Activated naive CD4-positive, alpha-beta T cell treated with anti-CD3 and anti-CD28 coated beads, Interleukin-2, amount 10 ng/mL, durations not matched to agents 7 days and 5 days (primary cell): Measurements from ENCODE around the gene BICC1.

Source experiments
- CTCF ChIA-PET: fragments of 350-600 bp; sonication (Branson Sonifier 250); formaldehyde crosslinking; loops from one replicate; lab custom pipeline; 2021; ENCODE audit warnings: antibody characterized with exemption; lab: Charles Lee
- DNase-seq: peaks from one replicate; pipeline ENCODE4 v3.0.0-alpha.2; 2020
- H3K27ac Mint-ChIP-seq: one replicate; pipeline ENCODE4 v1.8.0; 2021; ENCODE audit warnings: mild to moderate bottlenecking, moderate library complexity, mixed read lengths
- H3K27me3 Mint-ChIP-seq: one replicate; pipeline ENCODE4 v1.8.0; 2021; ENCODE audit warnings: mild to moderate bottlenecking, mixed read lengths
- H3K36me3 Mint-ChIP-seq: one replicate; pipeline ENCODE4 v1.8.0; 2021; ENCODE audit warnings: mixed read lengths
- H3K4me1 Mint-ChIP-seq: one replicate; pipeline ENCODE4 v1.8.0; 2021; ENCODE audit warnings: mixed read lengths
- H3K4me3 Mint-ChIP-seq: one replicate; pipeline ENCODE4 v1.8.0; 2021; ENCODE audit warnings: mild to moderate bottlenecking, moderate library complexity, mixed read lengths
- H3K9me3 Mint-ChIP-seq: one replicate; pipeline ENCODE4 v1.8.0; 2021; ENCODE audit warnings: mixed read lengths

Gene BICC1

GRCh38 chr10:58508316-58508715 lies 4.4 kb upstream of the BICC1 start:
- Mint-ChIP-seq H3K9me3 (no peaks in the 10 kb centered on the region), H3K27ac (no peak overlapping the region), H3K36me3 (no peaks in the 10 kb centered on the region), H3K4me1 (peaks cover 4% of the 10 kb centered on the region), H3K4me3 (no peak overlapping the region), H3K27me3 (peaks cover 12% of the 10 kb centered on the region)
- DNase-seq = no peak
- CTCF ChIA-PET = no interaction called here

GRCh38 chr10:58511765-58512490 lies 744 bp upstream of the BICC1 start:
- Mint-ChIP-seq H3K36me3 (no peaks in the 10 kb centered on the region), H3K27ac (no peak overlapping the region), H3K9me3 (no peaks in the 10 kb centered on the region), H3K4me1 (peaks cover 7% of the 10 kb centered on the region), H3K27me3 (peaks cover 18% of the 10 kb centered on the region), H3K4me3 (peak overlapping the region; percentile 58)
- CTCF ChIA-PET = interaction anchor here (0.8 to 1.6 kb wide), 2 partner anchors 19 to 218 kb away, joined by 3 read pairs; no protein-coding TSS in a partner anchor
- no peak for DNase-seq

GRCh38 chr10:58513188-58514110 lies 777 bp downstream of the BICC1 start:
- H3K36me3 Mint-ChIP-seq = no peaks in the 10 kb centered on the region
- CTCF ChIA-PET = interaction anchor here (1.6 kb wide), 1 partner anchor 18 kb away, joined by 3 read pairs; no protein-coding TSS in a partner anchor
- DNase-seq = no peak

GRCh38 chr10:58514111-58514770 lies 1.6 kb downstream of the BICC1 start:
- Mint-ChIP-seq H3K27ac (no peak overlapping the region), H3K27me3 (peaks cover 24% of the 10 kb centered on the region), H3K9me3 (no peaks in the 10 kb centered on the region), H3K4me1 (peaks cover 7% of the 10 kb centered on the region), H3K36me3 (no peaks in the 10 kb centered on the region), H3K4me3 (no peak overlapping the region)
- CTCF ChIA-PET = no interaction called here
- DNase-seq = no peak

More at GRCh38 chr10:58513188-58514110, 777 bp downstream of the BICC1 start:
- H3K27ac Mint-ChIP-seq = no peak overlapping the region
- H3K4me1 Mint-ChIP-seq = peaks cover 7% of the 10 kb centered on the region
- peak overlapping the region; percentile 46 for H3K4me3 Mint-ChIP-seq
- peaks cover 17% of the 10 kb centered on the region for H3K27me3 Mint-ChIP-seq
- H3K9me3 Mint-ChIP-seq = no peaks in the 10 kb centered on the region

- no peak for DNase-seq
- peaks cover 24% of the 10 kb centered on the region for H3K27me3 Mint-ChIP-seq
- H3K4me3 Mint-ChIP-seq = no peak overlapping the region
- no peaks in the 10 kb centered on the region for H3K36me3 Mint-ChIP-seq
- H3K27ac Mint-ChIP-seq = no peak overlapping the region
- no peaks in the 10 kb centered on the region for H3K9me3 Mint-ChIP-seq
- CTCF ChIA-PET = interaction anchor here (1.2 kb wide), 1 partner anchor 215 kb away, joined by 3 read pairs; no protein-coding TSS in a partner anchor
- peaks cover 7% of the 10 kb centered on the region for H3K4me1 Mint-ChIP-seq
Observed at GRCh38 chr10:58515291-58515941, 2.7 kb downstream of the BICC1 start.

GRCh38 chr10:58516119-58516518 lies 3.4 kb downstream of the BICC1 start:
- Mint-ChIP-seq H3K27me3 (peaks cover 24% of the 10 kb centered on the region), H3K9me3 (no peaks in the 10 kb centered on the region), H3K27ac (no peak overlapping the region), H3K36me3 (no peaks in the 10 kb centered on the region), H3K4me3 (no peak overlapping the region), H3K4me1 (peaks cover 7% of the 10 kb centered on the region)
- no peak for DNase-seq
- CTCF ChIA-PET = interaction anchor here (1.2 kb wide), 1 partner anchor 216 kb away, joined by 3 read pairs; no protein-coding TSS in a partner anchor

GRCh38 chr10:58516671-58517070 lies 4.0 kb downstream of the BICC1 start:
- no peak for DNase-seq
- Mint-ChIP-seq H3K4me3 (no peak overlapping the region), H3K4me1 (peaks cover 7% of the 10 kb centered on the region), H3K27ac (no peak overlapping the region), H3K27me3 (peaks cover 24% of the 10 kb centered on the region), H3K36me3 (no peaks in the 10 kb centered on the region), H3K9me3 (no peaks in the 10 kb centered on the region)
- CTCF ChIA-PET = no interaction called here

GRCh38 chr10:58517081-58517480 lies 4.4 kb downstream of the BICC1 start:
- H3K4me3 Mint-ChIP-seq = no peak overlapping the region
- no peak for DNase-seq
- CTCF ChIA-PET = interaction anchor here (1.1 to 1.2 kb wide), 2 partner anchors 14 to 15 kb away, joined by 3 to 7 read pairs; no protein-coding TSS in a partner anchor
- peaks cover 7% of the 10 kb centered on the region for H3K4me1 Mint-ChIP-seq
- no peak overlapping the region for H3K27ac Mint-ChIP-seq
- H3K27me3 Mint-ChIP-seq = peaks cover 24% of the 10 kb centered on the region
- H3K36me3 Mint-ChIP-seq = no peaks in the 10 kb centered on the region
- no peaks in the 10 kb centered on the region for H3K9me3 Mint-ChIP-seq

- Mint-ChIP-seq H3K27ac (no peak overlapping the region), H3K36me3 (no peaks in the 10 kb centered on the region), H3K9me3 (no peaks in the 10 kb centered on the region), H3K4me1 (peaks cover 3% of the 10 kb centered on the region), H3K4me3 (no peak overlapping the region), H3K27me3 (peaks cover 24% of the 10 kb centered on the region)
- DNase-seq = no peak
- CTCF ChIA-PET = interaction anchor here (1.1 to 1.2 kb wide), 2 partner anchors 13 to 14 kb away, joined by 3 to 7 read pairs; no protein-coding TSS in a partner anchor
Observed at GRCh38 chr10:58517491-58518355, 5.1 kb downstream of the BICC1 start.

- peaks cover 15% of the 10 kb centered on the region for H3K27me3 Mint-ChIP-seq
- no peaks in the 10 kb centered on the region for H3K9me3 Mint-ChIP-seq
- H3K4me1 Mint-ChIP-seq = peaks cover under 1% of the 10 kb centered on the region
- DNase-seq = no peak
- no peaks in the 10 kb centered on the region for H3K36me3 Mint-ChIP-seq
- no peak overlapping the region for H3K4me3 Mint-ChIP-seq
- CTCF ChIA-PET = no interaction called here
- no peak overlapping the region for H3K27ac Mint-ChIP-seq
Observed at GRCh38 chr10:58518775-58519174, 6.1 kb downstream of the BICC1 start.

- Mint-ChIP-seq H3K27me3 (no peaks in the 10 kb centered on the region), H3K4me1 (no peaks in the 10 kb centered on the region), H3K9me3 (no peaks in the 10 kb centered on the region), H3K4me3 (no peak overlapping the region), H3K36me3 (no peaks in the 10 kb centered on the region), H3K27ac (no peak overlapping the region)
- DNase-seq = no peak
- CTCF ChIA-PET = interaction anchor here (0.6 to 1.4 kb wide), 3 partner anchors 230 to 838 kb away, joined by 3 read pairs; no protein-coding TSS in a partner anchor
Observed at GRCh38 chr10:58529077-58529728, 16.5 kb downstream of the BICC1 start.

- Mint-ChIP-seq H3K4me1 (no peaks in the 10 kb centered on the region), H3K27me3 (no peaks in the 10 kb centered on the region), H3K36me3 (no peaks in the 10 kb centered on the region), H3K27ac (no peak overlapping the region), H3K9me3 (peaks cover 4% of the 10 kb centered on the region), H3K4me3 (no peak overlapping the region)
- CTCF ChIA-PET = interaction anchor here (0.9 to 1.1 kb wide), 4 partner anchors 13 to 231 kb away, joined by 3 to 7 read pairs (median 4); partner anchors contain the start of gene BICC1
- DNase-seq = peak; percentile 55
Observed at GRCh38 chr10:58531084-58531695, 18.5 kb downstream of the BICC1 start.
